H1 (cell line): ENCODE data around the gene ZNF385C. TPM values are rescaled to one million over a fixed set of nuclear protein-coding genes. Genes with fewer than 3 reads are reported as not detected.

Experiments used
- CTCF ChIA-PET: fragments of 300-600 bp; sonication (Branson Sonifier 250); formaldehyde crosslinking; loops from one replicate; lab custom pipeline; 2021; ENCODE audit not compliant: partially characterized antibody; lab: Charles Lee
- POLR2A ChIA-PET: fragments of 300-600 bp; sonication (Branson Sonifier 250); formaldehyde crosslinking; loops from one replicate; lab custom pipeline; 2021; ENCODE audit warnings: inconsistent platforms; ENCODE audit not compliant: partially characterized antibody; lab: Charles Lee
- DNase-seq, 2 experiments: peaks; one replicate each; pipeline versions ENCODE4 v3.0.0 to v3.0.0-alpha.2; 2010 to 2022; ENCODE audit warnings: low spot score in 2 of 2, low read depth in 1 of 2, mixed read lengths in 1 of 2
- FAIRE-seq: peaks from 2 replicates; lab custom pipeline; 2011; peaks lifted over from hg19 to GRCh38; lab: Jason Lieb, UNC
- H2AFZ ChIP-seq: 2 replicates; pipeline ENCODE4 v1.8.1; 2012; ENCODE audit warnings: low read length, inconsistent platforms
- H2AK5ac ChIP-seq: 2 replicates; pipeline ENCODE4 v1.6.1; 2013; ENCODE audit warnings: low read depth, low read length
- H2BK120ac ChIP-seq: replicated peaks from 2 replicates; pipeline ENCODE3; 2013; ENCODE audit warnings: low read depth, low read length, inconsistent platforms
- H2BK12ac ChIP-seq: 2 replicates; pipeline ENCODE4 v1.6.1; 2013; ENCODE audit warnings: low read depth, low read length
- H2BK15ac ChIP-seq: 2 replicates; pipeline ENCODE4 v1.6.1; 2013; ENCODE audit warnings: low read length
- H2BK20ac ChIP-seq: 2 replicates; pipeline ENCODE4 v1.6.1; 2013; ENCODE audit warnings: low read length
- H2BK5ac ChIP-seq: 2 replicates; pipeline ENCODE4 v1.6.1; 2013; ENCODE audit warnings: low read depth, low read length
- H3K14ac ChIP-seq: 2 replicates; pipeline ENCODE4 v1.6.1; 2013; ENCODE audit warnings: inconsistent platforms; ENCODE audit not compliant: insufficient read length
- H3K18ac ChIP-seq: 2 replicates; pipeline ENCODE4 v1.6.1; 2013; ENCODE audit warnings: low read length; ENCODE audit errors: extremely low read depth
- H3K23ac ChIP-seq: 2 replicates; pipeline ENCODE4 v1.6.1; 2013; ENCODE audit warnings: inconsistent platforms; ENCODE audit not compliant: insufficient read length
- H3K23me2 ChIP-seq: 2 replicates; pipeline ENCODE4 v1.6.1; 2013; ENCODE audit warnings: low read depth, low read length
- H3K27ac ChIP-seq: 2 replicates; pipeline ENCODE4 v1.6.1; 2011; ENCODE audit warnings: low read depth, low read length, inconsistent platforms
- H3K27me3 ChIP-seq, 4 experiments: replicated peaks in 1 of 4; 1 replicate in 1 of 4; 2 replicates in 3 of 4; pipeline versions ENCODE4 v1.6.1 to v1.8.1; 2011 to 2013; ENCODE audit warnings: low read length in 3 of 4, mild to moderate bottlenecking in 3 of 4, inconsistent platforms in 2 of 4, mixed read lengths in 2 of 4, moderate library complexity in 1 of 4; ENCODE audit not compliant: control insufficient read depth in 3 of 4, insufficient read depth in 3 of 4; ENCODE audit errors: extremely low read depth in 1 of 4
- H3K36me3 ChIP-seq, 4 experiments: 2 replicates each; pipeline versions ENCODE4 v1.6.1 to v1.8.1; 2011 to 2013; ENCODE audit warnings: mild to moderate bottlenecking in 4 of 4, low read length in 3 of 4, moderate library complexity in 2 of 4, control low read depth in 1 of 4, inconsistent platforms in 1 of 4; ENCODE audit not compliant: insufficient read depth in 4 of 4, control insufficient read depth in 2 of 4
- H3K4ac ChIP-seq: replicated peaks from 2 replicates; pipeline ENCODE3; 2013; ENCODE audit warnings: low read length, low read depth, mixed read lengths, inconsistent platforms; ENCODE audit not compliant: insufficient read length
- H3K4me1 ChIP-seq, 4 experiments: replicated peaks in 1 of 4; 1 replicate in 1 of 4; 2 replicates in 3 of 4; pipeline versions ENCODE4 v1.6.1 to v1.8.1; 2011 to 2013; ENCODE audit warnings: low read length in 3 of 4, inconsistent platforms in 2 of 4, mixed read lengths in 1 of 4; ENCODE audit not compliant: insufficient read depth in 4 of 4, control insufficient read depth in 3 of 4
- H3K4me2 ChIP-seq, 2 experiments: 2 replicates each; pipeline versions ENCODE4 v1.6.1 to v1.8.1; 2011 to 2013; ENCODE audit warnings: low read depth in 2 of 2, low read length in 2 of 2, control low read depth in 1 of 2, inconsistent platforms in 1 of 2, mild to moderate bottlenecking in 1 of 2; ENCODE audit not compliant: insufficient read depth in 1 of 2
- H3K4me3 ChIP-seq, 4 experiments: fragments of 200-600, 300-600 bp in 1 of 4; sonication (generic), shearing (Covaris generic), sonication (Bioruptor Twin) in 1 of 4; 2 replicates each; pipeline versions ENCODE4 v1.5.1 to v1.8.1; 2011 to 2016; ENCODE audit warnings: low read length in 4 of 4, low read depth in 3 of 4, control low read depth in 2 of 4, inconsistent platforms in 2 of 4, mild to moderate bottlenecking in 2 of 4, mixed read lengths in 1 of 4, moderate library complexity in 1 of 4; ENCODE audit not compliant: insufficient read depth in 2 of 4; ENCODE audit errors: extremely low read depth in 1 of 4
- H3K56ac ChIP-seq: replicated peaks from 2 replicates; pipeline ENCODE3; 2013; ENCODE audit warnings: low read depth, mild to moderate bottlenecking, mixed read lengths, low read length, inconsistent platforms; ENCODE audit not compliant: insufficient read length
- H3K79me1 ChIP-seq: 2 replicates; pipeline ENCODE4 v1.6.1; 2013; ENCODE audit warnings: low read depth, low read length, control low read depth
- H3K79me2 ChIP-seq, 2 experiments: 2 replicates each; pipeline versions ENCODE4 v1.6.1 to v1.8.1; 2012 to 2013; ENCODE audit warnings: low read length in 2 of 2, mild to moderate bottlenecking in 2 of 2, inconsistent platforms in 1 of 2; ENCODE audit not compliant: insufficient read depth in 2 of 2, control insufficient read depth in 1 of 2
- H3K9ac ChIP-seq, 4 experiments: replicated peaks in 1 of 4; 1 replicate in 1 of 4; 2 replicates in 3 of 4; pipeline versions ENCODE4 v1.6.1 to v1.8.1; 2011 to 2013; ENCODE audit warnings: low read depth in 3 of 4, low read length in 3 of 4, control low read depth in 2 of 4, mild to moderate bottlenecking in 2 of 4, moderate library complexity in 2 of 4, inconsistent platforms in 1 of 4; ENCODE audit errors: extremely low read depth in 1 of 4
- H3K9me3 ChIP-seq, 2 experiments: 2 replicates each; pipeline versions ENCODE4 v1.6.1 to v1.8.1; 2012 to 2013; ENCODE audit warnings: mild to moderate bottlenecking in 2 of 2, moderate library complexity in 2 of 2, control low read depth in 1 of 2, inconsistent platforms in 1 of 2, low read depth in 1 of 2, low read length in 1 of 2, mixed read lengths in 1 of 2; ENCODE audit not compliant: insufficient read depth in 2 of 2
- H4K20me1 ChIP-seq, 2 experiments: replicated peaks in 1 of 2; 2 replicates each; pipeline versions ENCODE3 to v1.8.1; 2011 to 2013; ENCODE audit warnings: inconsistent platforms in 2 of 2, low read length in 2 of 2, mild to moderate bottlenecking in 1 of 2; ENCODE audit not compliant: insufficient read depth in 2 of 2, control insufficient read depth in 1 of 2
- H4K5ac ChIP-seq: 2 replicates; pipeline ENCODE4 v1.6.1; 2013; ENCODE audit warnings: low read length, low read depth, mixed read lengths, inconsistent platforms; ENCODE audit not compliant: insufficient read length
- H4K8ac ChIP-seq: 2 replicates; pipeline ENCODE4 v1.8.0; 2013; ENCODE audit warnings: mild to moderate bottlenecking, moderate library complexity, low read length, inconsistent platforms; ENCODE audit not compliant: insufficient read depth; ENCODE audit errors: extremely low read depth
- H4K91ac ChIP-seq: replicated peaks from 2 replicates; pipeline ENCODE3; 2013; ENCODE audit warnings: low read length, mixed read lengths, inconsistent platforms; ENCODE audit not compliant: insufficient read length
- BRCA1 ChIP-seq: IDR thresholded peaks from 2 replicates; pipeline ENCODE4 v1.6.1; 2012; ENCODE audit warnings: low read depth, low read length, improper control_type of control experiment
- CHD2 ChIP-seq: IDR thresholded peaks from 2 replicates; pipeline ENCODE4 v1.6.1; 2012; ENCODE audit warnings: low read length, improper control_type of control experiment
- FOSL1 ChIP-seq: IDR thresholded peaks from 2 replicates; pipeline ENCODE4 v1.6.1; 2011; ENCODE audit warnings: mild to moderate bottlenecking, low read depth, low read length, moderate library complexity; ENCODE audit not compliant: insufficient read depth
- GTF2F1 ChIP-seq: IDR thresholded peaks from 2 replicates; pipeline ENCODE4 v1.6.1; 2012; ENCODE audit warnings: low read depth, low read length, improper control_type of control experiment, borderline replicate concordance
- MAX ChIP-seq: IDR thresholded peaks from 2 replicates; pipeline ENCODE4 v1.6.1; 2012; ENCODE audit warnings: inconsistent platforms
- NRF1 ChIP-seq: IDR thresholded peaks from 2 replicates; pipeline ENCODE4 v1.6.1; 2011; ENCODE audit warnings: mild to moderate bottlenecking, low read depth, low read length, improper control_type of control experiment
- SIX5 ChIP-seq: IDR thresholded peaks from 2 replicates; pipeline ENCODE4 v1.6.1; 2011; ENCODE audit warnings: mild to moderate bottlenecking, low read depth, low read length
- SP2 ChIP-seq: IDR thresholded peaks from 2 replicates; pipeline ENCODE4 v1.6.1; 2012; ENCODE audit warnings: mild to moderate bottlenecking, low read length, inconsistent platforms
- SRF ChIP-seq: IDR thresholded peaks from 2 replicates; pipeline ENCODE4 v1.6.1; 2011; ENCODE audit warnings: mild to moderate bottlenecking, low read depth, low read length, moderate library complexity
- TAF7 ChIP-seq: optimal IDR thresholded peaks from 2 replicates; pipeline ENCODE3; 2011; ENCODE audit warnings: low read depth, mild to moderate bottlenecking, inconsistent platforms, low read length, moderate library complexity, borderline replicate concordance
- WGBS, 2 experiments: shearing (Covaris generic) in 1 of 2; methylation state at CpG; one replicate each; pipeline versions ENCODE4 v1.1.6 to v1.1.7; 2013 to 2015; ENCODE audit warnings: low lambda C conversion rate in 2 of 2, mixed read lengths in 2 of 2, inconsistent platforms in 1 of 2, low coverage in 1 of 2, missing lambda C conversion rate in 1 of 2; ENCODE audit not compliant: insufficient replicate concordance in 2 of 2, insufficient coverage in 1 of 2, insufficient read length in 1 of 2; ENCODE audit errors: extremely low coverage in 1 of 2, missing lambda C conversion rate in 1 of 2; 5-methylcytosine and 5-hydroxymethylcytosine counted together
- polyA plus RNA-seq, 7 experiments: library from polyadenylated mRNA; depleted of rRNA in 3 of 7; stranded (reverse) in 5 of 7; unstranded in 2 of 7; fragments of >200 nt in 5 of 7; fragments of 200-250 nt in 2 of 7; gene quantifications; 1 replicate in 5 of 7; 2 replicates in 1 of 7; 4 replicates in 1 of 7; pipeline versions ENCODE4 v1.2.1 to v1.2.3, GENCODE V29; 2011 to 2013; ENCODE audit warnings: missing spikeins in 2 of 7, mixed read lengths in 2 of 7
- total RNA-seq: library from RNA; stranded (reverse); fragmentation: NEBNext Ultra II Directional; extraction: Animal tissue kit (Norgen Biotek cat#: 25700); gene quantifications from 2 replicates; pipeline ENCODE4 v1.2.1, GENCODE V29; 2021

Gene ZNF385C
- total and polyA plus RNA-seq, 2 of the 8 experiments (the other 6 are each of a cell fraction or from before 2014, with no cell fraction given), result 3.9 to 6.1 TPM

GRCh38 chr17:42076797-42077559, 21.3 kb downstream of the ZNF385C start:
- H3K27ac ChIP-seq, result no peak overlapping the region
- no peak overlapping the region for H4K91ac ChIP-seq
- WGBS, 2 experiments, result 90% methylated on average over 4 of the region's 4 CpGs; no CpG with 5 or more reads in 1 of the 2 experiments
- no peak for TF ChIP-seq SRF
- TF ChIP-seq MAX, result no peak
- TF ChIP-seq SIX5, result no peak
- no peak for TF ChIP-seq TAF7
- TF ChIP-seq BRCA1, result no peak
- no peak for TF ChIP-seq GTF2F1
- no peak for TF ChIP-seq SP2
- no peak for TF ChIP-seq NRF1
- TF ChIP-seq FOSL1, result no peak
- no peak for TF ChIP-seq CHD2

More at GRCh38 chr17:42076797-42077559, 21.3 kb downstream of the ZNF385C start:
- no peaks in the 10 kb centered on the region for H3K79me2 ChIP-seq
- no peak overlapping the region for H3K4ac ChIP-seq
- no peaks in the 10 kb centered on the region for H3K36me3 ChIP-seq
- no peak overlapping the region for H2AK5ac ChIP-seq
- no peak overlapping the region for H3K56ac ChIP-seq
- no peaks in the 10 kb centered on the region for H4K20me1 ChIP-seq
- H3K23me2 ChIP-seq, result peaks cover 4% of the 10 kb centered on the region; the same call in 1 of the 2 replicates
- no peaks in the 10 kb centered on the region; a peak in 2 of 7 replicates for H3K27me3 ChIP-seq
- H2BK12ac ChIP-seq, result no peak overlapping the region
- CTCF ChIA-PET, result interaction anchor here (1.0 to 3.5 kb wide), 9 partner anchors 11 to 52 kb away, joined by 3 to 34 read pairs (median 5); no protein-coding TSS in a partner anchor
- no peak overlapping the region for H2BK5ac ChIP-seq
- no peak overlapping the region for H3K14ac ChIP-seq
- POLR2A ChIA-PET, result no interaction called here
- H3K4me3 ChIP-seq, result no peak overlapping the region
- FAIRE-seq (no peak), DNase-seq (no peak)
- H3K79me1 ChIP-seq, result no peaks in the 10 kb centered on the region
- H3K4me1 ChIP-seq, result peaks cover 0 to 3% (median 2%) of the 10 kb centered on the region in 4 experiments; a peak in 4 of 7 replicates
- no peaks in the 10 kb centered on the region for H3K9me3 ChIP-seq
- no peak overlapping the region for H3K18ac ChIP-seq
- H3K9ac ChIP-seq, result no peak overlapping the region
- no peak overlapping the region for H2AFZ ChIP-seq
- no peak overlapping the region for H4K8ac ChIP-seq
- H2BK120ac ChIP-seq, result no peak overlapping the region
- H2BK20ac ChIP-seq, result no peak overlapping the region
- H3K23ac ChIP-seq, result no peak overlapping the region
- H2BK15ac ChIP-seq, result no peak overlapping the region
- no peak overlapping the region for H3K4me2 ChIP-seq
- no peak overlapping the region for H4K5ac ChIP-seq
